Breast epithelium (tissue), 3 donors: Measurements from ENCODE around the gene PRSS33.

Experiments used
- CTCF ChIP-seq, 3 donors: fragments of 450-650 bp; IDR thresholded peaks; one replicate each; pipeline ENCODE4 v1.5.1; 2016 to 2017; ENCODE audit warnings: antibody characterized with exemption in 3 of 3, mild to moderate bottlenecking in 3 of 3, moderate library complexity in 3 of 3
- POLR2AphosphoS5 ChIP-seq, 3 donors: sonication (generic); formaldehyde crosslinking; IDR thresholded peaks; one replicate each; pipeline ENCODE4 v1.6.1; 2017; ENCODE audit warnings: antibody characterized with exemption in 3 of 3

- TF ChIP-seq CTCF (IDR thresholded peaks at IDR 0.05), result no peak
- no peak for TF ChIP-seq POLR2AphosphoS5 (IDR thresholded peaks at IDR 0.05)
Observed at GRCh38 chr16:2742323-2743006, 44.9 kb downstream of the PRSS33 start.
